HG02623 (cell line): ENCODE results near the gene TSKU.

Experiments used
- ATAC-seq: cut with Tn5 transposase; IDR thresholded peaks from one replicate; pipeline ENCODE4 v1.9.1; 2021; ENCODE audit warnings: moderate library complexity; ENCODE audit not compliant: unreplicated experiment

The TSKU gene

GRCh38 chr11:76769645-76770586 is 13.2 kb upstream of the TSKU start:
- ATAC-seq = no peak

- ATAC-seq = no peak
Observed at GRCh38 chr11:76770642-76771445, 12.3 kb upstream of the TSKU start.

GRCh38 chr11:76771446-76772099 is 11.6 kb upstream of the TSKU start:
- no peak for ATAC-seq

DNA sequence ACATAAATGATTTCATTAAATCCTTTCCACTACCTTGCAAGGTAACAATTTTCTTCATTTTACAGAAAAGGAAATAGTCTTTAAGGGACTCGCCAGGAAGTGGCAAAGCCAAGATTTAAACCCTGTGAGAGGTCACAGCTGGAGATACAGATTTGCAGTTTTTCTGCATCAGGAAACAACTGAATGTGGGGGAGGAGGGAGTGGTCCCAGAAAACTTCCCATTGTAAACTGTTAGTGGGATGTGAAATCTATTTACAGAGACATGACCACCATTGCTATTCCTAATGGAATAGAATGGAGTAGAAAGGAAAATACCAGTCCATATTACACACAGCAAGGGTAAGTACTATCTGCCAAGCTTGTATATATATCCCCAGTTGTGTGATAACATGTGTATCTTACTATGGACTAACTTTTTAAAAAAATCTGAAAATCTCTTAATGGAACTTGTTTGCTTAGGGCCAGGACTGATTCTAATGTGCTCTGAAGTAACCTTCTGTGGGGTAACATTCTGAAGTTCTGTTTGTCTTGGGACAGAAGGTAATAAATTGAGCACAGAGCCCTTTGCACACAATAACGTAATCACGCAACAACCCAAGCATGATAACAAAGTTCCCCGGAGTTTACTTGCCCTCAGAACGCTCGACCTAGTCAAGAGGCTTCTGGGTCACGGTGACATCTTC is 10.9 kb upstream of the TSKU start:
- no peak for ATAC-seq

GRCh38 chr11:76772783-76773106 is 10.4 kb upstream of the TSKU start:
- ATAC-seq = no peak

DNA sequence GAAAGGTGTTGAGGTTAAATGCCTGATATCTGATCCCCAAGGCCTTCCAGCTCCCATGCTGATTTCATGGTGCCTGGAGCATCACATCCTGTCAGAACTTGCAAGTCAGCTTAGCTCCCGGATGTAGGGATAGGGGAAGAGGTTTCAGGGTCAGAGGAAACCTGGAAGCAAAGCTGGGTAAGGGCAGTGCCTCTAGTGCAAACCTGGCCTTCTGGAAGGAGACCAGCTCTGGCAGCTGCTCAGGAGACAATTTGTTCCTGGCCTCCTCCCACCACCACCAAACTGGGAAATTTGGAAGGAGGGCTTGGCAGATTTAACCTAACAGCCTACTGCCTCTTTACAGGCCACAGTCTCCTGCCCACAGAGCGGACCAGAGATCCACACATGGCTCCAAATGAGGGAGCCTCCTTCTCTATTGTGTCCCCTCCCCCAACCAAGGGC is 9.2 kb upstream of the TSKU start:
- no peak for ATAC-seq

DNA sequence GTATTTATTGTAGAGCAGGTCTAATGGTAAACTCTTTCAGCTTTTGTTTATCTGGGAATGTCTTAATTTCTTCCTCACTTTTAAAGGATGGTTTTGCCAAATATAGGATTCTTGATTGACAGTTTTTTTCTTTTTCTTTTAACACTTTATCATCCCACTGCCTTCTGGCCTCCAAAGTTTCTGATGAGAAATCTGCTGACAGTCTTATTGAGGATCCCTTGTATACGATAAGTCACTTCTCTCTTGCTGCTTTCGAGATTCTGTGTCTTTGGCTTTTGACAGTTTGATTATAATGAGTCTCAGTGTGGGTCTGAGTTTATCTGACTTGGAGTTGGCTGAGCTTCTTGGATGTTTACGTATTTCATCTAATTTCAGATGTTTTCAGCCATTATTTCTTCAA is 6.7 kb upstream of the TSKU start:
- ATAC-seq = no peak

- no peak for ATAC-seq
Observed at GRCh38 chr11:76777305-76777704, 5.9 kb upstream of the TSKU start.

DNA sequence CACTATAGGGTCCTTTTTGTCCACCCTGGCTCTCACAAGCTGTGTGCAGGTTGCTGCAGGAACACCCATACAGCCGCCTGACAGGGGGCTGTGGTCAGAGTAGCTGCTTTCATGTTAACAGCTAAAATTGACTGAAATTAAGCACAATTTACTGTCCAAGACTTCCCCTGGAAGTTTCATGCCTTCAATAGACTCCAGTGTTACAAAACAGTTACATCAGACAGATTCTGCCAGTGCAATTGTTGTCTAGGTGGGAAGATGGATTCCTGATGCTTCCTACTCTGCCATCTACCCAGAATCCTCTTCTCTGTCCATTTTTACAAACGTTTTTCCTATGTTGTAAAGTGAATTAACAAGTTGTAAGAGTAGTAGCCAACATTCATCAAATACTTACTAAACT is 5.3 kb upstream of the TSKU start:
- no peak for ATAC-seq

GRCh38 chr11:76778874-76779273 is 4.3 kb upstream of the TSKU start:
- no peak for ATAC-seq

DNA sequence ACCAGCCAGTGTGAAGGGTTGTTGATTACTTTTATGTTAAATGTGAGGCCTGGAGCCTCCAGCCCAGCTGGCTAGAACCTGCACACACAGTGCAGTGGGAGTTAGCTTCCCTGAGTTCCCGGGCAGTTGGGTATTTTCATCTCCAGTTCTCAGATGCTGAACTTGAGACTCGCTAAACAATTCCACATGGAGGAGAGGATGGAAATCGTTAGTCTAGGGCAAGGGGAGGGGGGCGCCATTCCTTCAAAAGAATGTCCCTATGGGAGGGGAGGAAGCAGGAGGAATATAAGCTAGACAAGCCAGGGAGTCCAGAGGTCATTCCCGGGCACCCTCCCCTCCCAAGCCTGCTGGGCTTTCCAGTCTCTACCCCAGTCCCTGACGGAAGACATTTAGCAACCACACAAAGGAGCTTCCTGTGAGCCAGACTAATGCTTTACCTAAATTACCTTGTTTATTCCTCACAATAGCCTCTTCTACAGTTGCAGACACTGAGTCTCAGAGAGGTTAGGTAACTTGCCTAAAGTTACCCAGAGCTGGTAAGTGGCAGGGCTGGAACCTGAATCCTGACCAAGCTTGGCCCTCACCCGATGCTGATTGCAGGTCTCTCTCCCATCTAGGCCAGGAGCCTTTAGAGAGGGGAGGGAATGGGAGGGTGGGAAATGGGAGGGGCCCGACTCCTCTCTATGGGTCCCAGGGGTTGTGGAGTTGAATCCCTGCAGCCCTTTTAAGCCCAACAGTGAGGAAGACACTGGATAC is 1.9 kb upstream of the TSKU start:
- no peak for ATAC-seq

- no peak for ATAC-seq
Observed at GRCh38 chr11:76781807-76782530, 1.2 kb upstream of the TSKU start.

DNA sequence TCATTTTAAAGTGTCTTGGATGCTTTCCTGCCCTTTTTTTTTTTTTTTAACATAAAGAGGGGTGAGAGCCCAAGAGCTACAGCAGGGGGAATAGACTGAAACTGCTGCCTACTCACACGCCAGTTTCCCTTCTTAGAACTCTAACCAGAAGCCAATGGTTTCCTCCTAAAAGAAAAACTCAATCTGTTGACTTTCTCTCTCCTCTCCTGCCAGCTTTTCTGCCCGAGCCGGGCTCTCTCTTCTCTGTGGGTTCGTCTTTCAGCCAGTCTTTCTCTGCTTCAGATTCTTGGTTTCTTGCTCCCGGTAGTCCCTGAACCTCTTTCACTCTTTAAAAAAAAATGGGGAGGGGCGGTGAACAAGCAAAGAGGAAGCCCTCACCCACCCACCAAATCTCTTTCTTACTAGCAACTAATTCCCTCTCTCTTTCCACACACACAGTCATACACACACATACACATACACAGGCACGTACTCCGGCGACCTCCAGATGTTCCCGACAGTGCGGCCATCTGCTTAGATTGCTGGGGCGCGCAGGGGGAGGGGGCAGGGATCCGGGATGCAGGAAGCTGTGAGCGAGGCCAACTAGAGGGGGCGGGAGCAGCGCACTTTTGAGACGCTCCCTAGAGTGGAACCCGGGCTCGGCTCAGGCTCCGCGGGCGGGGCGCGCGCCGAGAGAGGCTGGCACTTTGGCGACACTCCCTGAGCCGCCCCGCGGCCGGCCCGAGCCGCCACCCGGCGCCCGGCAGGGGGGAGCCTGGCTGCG is 444 bp upstream of the TSKU start:
- no peak for ATAC-seq

GRCh38 chr11:76783896-76784813 is 999 bp downstream of the TSKU start:
- ATAC-seq = no peak

- no peak for ATAC-seq
Observed at GRCh38 chr11:76785513-76785912, 2.4 kb downstream of the TSKU start.

GRCh38 chr11:76786016-76786415 is 2.9 kb downstream of the TSKU start:
- no peak for ATAC-seq

DNA sequence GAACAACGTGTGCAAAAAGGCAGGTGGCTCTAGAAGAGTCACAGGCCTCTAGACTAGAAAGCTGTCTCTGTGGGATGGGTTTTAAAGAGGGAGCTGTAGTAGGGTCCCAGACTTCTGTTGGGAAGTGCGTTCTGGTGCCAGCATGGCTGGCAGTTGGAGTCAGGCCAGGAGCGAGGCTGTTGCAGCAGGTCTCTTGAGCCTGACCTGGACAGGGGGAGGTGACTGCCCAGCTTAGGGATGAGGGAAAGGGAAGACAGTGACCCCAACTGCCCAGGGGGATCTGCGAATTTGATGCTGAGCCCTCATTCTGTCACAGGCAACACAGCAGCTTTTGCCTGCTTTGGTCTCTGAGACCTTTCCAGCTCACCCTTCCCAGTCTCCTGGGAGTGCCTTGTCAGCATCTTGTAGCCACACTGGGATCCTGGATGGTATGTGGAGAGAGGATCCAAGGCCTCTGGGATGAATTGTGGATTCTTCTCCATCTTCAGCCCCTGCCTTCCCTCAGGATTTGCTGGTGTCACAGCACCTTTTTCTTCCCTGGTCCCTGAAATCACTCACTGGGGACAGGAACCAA is 3.4 kb downstream of the TSKU start:
- no peak for ATAC-seq

- no peak for ATAC-seq
Observed at GRCh38 chr11:76787271-76787670, 4.1 kb downstream of the TSKU start.
